ENCODE results near the gene FTMT.

FTMT gene

GRCh38 chr5:121885630-121886029 is 33.9 kb downstream of the FTMT start:
- H4K20me1 ChIP-seq (ENCODE audit: insufficient read depth, low read length), result no peaks in the 10 kb centered on the region
- no peak for TF ChIP-seq CTCF (IDR thresholded peaks at IDR 0.05; ENCODE audit: low read depth, low read length)
- TF ChIP-seq EZH2phosphoT487 (IDR thresholded peaks at IDR 0.05; ENCODE audit: low read depth), result no peak
- no peak overlapping the region for H2AFZ ChIP-seq (ENCODE audit: low read depth, low read length)
- no peak overlapping the region for H3K9ac ChIP-seq (ENCODE audit: low read length)
- no peaks in the 10 kb centered on the region for H3K79me2 ChIP-seq (ENCODE audit: low read length)
- H3K9me3 ChIP-seq (ENCODE audit: insufficient read depth, low read length), result no peaks in the 10 kb centered on the region
- no peaks in the 10 kb centered on the region for H3K4me1 ChIP-seq (ENCODE audit: low read length)
- no peaks in the 10 kb centered on the region for H3K36me3 ChIP-seq (replicated peaks; ENCODE audit: low read depth, low read length)
- H3K27ac ChIP-seq (ENCODE audit: low read length), result no peak overlapping the region
- no peaks in the 10 kb centered on the region for H3K27me3 ChIP-seq (ENCODE audit: low read depth, low read length)
- no peak overlapping the region for H3K4me2 ChIP-seq (ENCODE audit: low read length)
- no peak overlapping the region for H3K4me3 ChIP-seq (ENCODE audit: low read length)

- Histone ChIP-seq H3K9me3 (ENCODE audit: insufficient read depth, low read length) (no peaks in the 10 kb centered on the region), H3K27ac (ENCODE audit: low read length) (no peak overlapping the region), H3K4me1 (ENCODE audit: low read length) (no peaks in the 10 kb centered on the region), H3K4me2 (ENCODE audit: low read length) (no peak overlapping the region), H3K4me3 (ENCODE audit: low read length) (no peak overlapping the region), H4K20me1 (ENCODE audit: insufficient read depth, low read length) (no peaks in the 10 kb centered on the region), H3K36me3 (replicated peaks; ENCODE audit: low read depth, low read length) (no peaks in the 10 kb centered on the region), H3K27me3 (ENCODE audit: low read depth, low read length) (no peaks in the 10 kb centered on the region), H3K9ac (ENCODE audit: low read length) (no peak overlapping the region), H3K79me2 (ENCODE audit: low read length) (no peaks in the 10 kb centered on the region), H2AFZ (ENCODE audit: low read depth, low read length) (no peak overlapping the region)
- no peak for TF ChIP-seq CTCF (IDR thresholded peaks at IDR 0.05; ENCODE audit: low read depth, low read length)
- no peak for TF ChIP-seq EZH2phosphoT487 (IDR thresholded peaks at IDR 0.05; ENCODE audit: low read depth)
Observed at GRCh38 chr5:121887727-121888126, 36.0 kb downstream of the FTMT start.

GRCh38 chr5:121890297-121890858 is 38.7 kb downstream of the FTMT start:
- Histone ChIP-seq H3K9ac (ENCODE audit: low read length) (no peak overlapping the region), H4K20me1 (ENCODE audit: insufficient read depth, low read length) (no peaks in the 10 kb centered on the region), H3K27ac (ENCODE audit: low read length) (no peak overlapping the region), H2AFZ (ENCODE audit: low read depth, low read length) (no peak overlapping the region), H3K36me3 (replicated peaks; ENCODE audit: low read depth, low read length) (no peaks in the 10 kb centered on the region), H3K4me3 (ENCODE audit: low read length) (no peak overlapping the region), H3K4me1 (ENCODE audit: low read length) (no peaks in the 10 kb centered on the region), H3K9me3 (ENCODE audit: insufficient read depth, low read length) (no peaks in the 10 kb centered on the region), H3K79me2 (ENCODE audit: low read length) (no peaks in the 10 kb centered on the region), H3K27me3 (ENCODE audit: low read depth, low read length) (no peaks in the 10 kb centered on the region), H3K4me2 (ENCODE audit: low read length) (no peak overlapping the region)
- TF ChIP-seq EZH2phosphoT487 (IDR thresholded peaks at IDR 0.05; ENCODE audit: low read depth) (no peak), CTCF (IDR thresholded peaks at IDR 0.05; ENCODE audit: low read depth, low read length) (no peak)

- Histone ChIP-seq H2AFZ (ENCODE audit: low read depth, low read length) (no peak overlapping the region), H4K20me1 (ENCODE audit: insufficient read depth, low read length) (no peaks in the 10 kb centered on the region), H3K4me2 (ENCODE audit: low read length) (no peak overlapping the region), H3K9me3 (ENCODE audit: insufficient read depth, low read length) (no peaks in the 10 kb centered on the region), H3K4me3 (ENCODE audit: low read length) (no peak overlapping the region), H3K27ac (ENCODE audit: low read length) (no peak overlapping the region), H3K9ac (ENCODE audit: low read length) (no peak overlapping the region), H3K4me1 (ENCODE audit: low read length) (no peaks in the 10 kb centered on the region), H3K27me3 (ENCODE audit: low read depth, low read length) (no peaks in the 10 kb centered on the region), H3K36me3 (replicated peaks; ENCODE audit: low read depth, low read length) (no peaks in the 10 kb centered on the region), H3K79me2 (ENCODE audit: low read length) (no peaks in the 10 kb centered on the region)
- no peak for TF ChIP-seq EZH2phosphoT487 (IDR thresholded peaks at IDR 0.05; ENCODE audit: low read depth)
- TF ChIP-seq CTCF (IDR thresholded peaks at IDR 0.05; ENCODE audit: low read depth, low read length), result no peak
Observed at GRCh38 chr5:121897341-121897740, 45.7 kb downstream of the FTMT start.

Measured in OCI-LY3 (cell line).